Muscle layer of duodenum (tissue), 2 donors: ENCODE results near the gene CYP17A1.
"Not testable (repeated sequence)": the region's sequence is repeated elsewhere in the genome, so short reads cannot be mapped to it uniquely, and the experiment has no call there.

ENCODE experiments used
- H3K27ac ChIP-seq: one replicate; pipeline ENCODE4 v1.7.0; 2013; ENCODE audit warnings: mild to moderate bottlenecking, low read length
- H3K27me3 ChIP-seq: one replicate; pipeline ENCODE4 v1.7.0; 2013; ENCODE audit warnings: low read depth, mild to moderate bottlenecking, control low read depth, low read length
- H3K36me3 ChIP-seq, 2 donors: one replicate each; pipeline ENCODE4 v1.7.0; 2013; ENCODE audit warnings: low read length in 2 of 2, control low read depth in 1 of 2, mild to moderate bottlenecking in 1 of 2; ENCODE audit not compliant: insufficient read depth in 2 of 2, control insufficient read depth in 1 of 2
- H3K4me1 ChIP-seq, 2 donors: one replicate each; pipeline ENCODE4 v1.7.0; 2013; ENCODE audit warnings: low read length in 2 of 2, mild to moderate bottlenecking in 2 of 2, control low read depth in 1 of 2, moderate library complexity in 1 of 2; ENCODE audit not compliant: insufficient read depth in 2 of 2, control insufficient read depth in 1 of 2
- H3K4me3 ChIP-seq, 2 donors: one replicate each; pipeline ENCODE4 v1.7.0; 2013; ENCODE audit warnings: low read length in 2 of 2, low read depth in 1 of 2, mild to moderate bottlenecking in 1 of 2
- H3K9me3 ChIP-seq, 2 donors: one replicate each; pipeline ENCODE4 v1.7.0; 2013; ENCODE audit warnings: low read length in 2 of 2, control low read depth in 1 of 2, mild to moderate bottlenecking in 1 of 2; ENCODE audit not compliant: control insufficient read depth in 1 of 2
- donor health status: healthy.

The CYP17A1 gene

GRCh38 chr10:102832987-102833386 lies 4.2 kb downstream of the CYP17A1 start:
- no peaks in the 10 kb centered on the region for H3K4me1 ChIP-seq
- H3K27ac ChIP-seq = no peak overlapping the region

GRCh38 chr10:102832248-102832647 lies 5.0 kb downstream of the CYP17A1 start:
- Histone ChIP-seq H3K4me3 (no peak overlapping the region), H3K27ac (no peak overlapping the region), H3K4me1 (no peaks in the 10 kb centered on the region), H3K9me3 (no peaks in the 10 kb centered on the region), H3K27me3 (no peaks in the 10 kb centered on the region), H3K36me3 (no peaks in the 10 kb centered on the region)

More at GRCh38 chr10:102832987-102833386, 4.2 kb downstream of the CYP17A1 start:
- H3K27me3 ChIP-seq = no peaks in the 10 kb centered on the region
- H3K9me3 ChIP-seq = no peaks in the 10 kb centered on the region
- H3K36me3 ChIP-seq = no peaks in the 10 kb centered on the region
- no peak overlapping the region for H3K4me3 ChIP-seq

GRCh38 chr10:102831322-102832071 lies 5.7 kb downstream of the CYP17A1 start:
- Histone ChIP-seq H3K4me1 (no peaks in the 10 kb centered on the region), H3K36me3 (no peaks in the 10 kb centered on the region), H3K27me3 (no peaks in the 10 kb centered on the region), H3K4me3 (no peak overlapping the region), H3K9me3 (no peaks in the 10 kb centered on the region), H3K27ac (no peak overlapping the region)

- H3K36me3 ChIP-seq = no peaks in the 10 kb centered on the region
- H3K9me3 ChIP-seq = no peaks in the 10 kb centered on the region
- no peak overlapping the region for H3K4me3 ChIP-seq
- H3K27ac ChIP-seq = no peak overlapping the region
- no peaks in the 10 kb centered on the region for H3K27me3 ChIP-seq
- no peaks in the 10 kb centered on the region for H3K4me1 ChIP-seq
These were observed 9.6 kb downstream of the CYP17A1 start for GRCh38 chr10:102827597-102827975.

- Histone ChIP-seq H3K4me1 (no peaks in the 10 kb centered on the region), H3K27ac (no peak overlapping the region), H3K9me3 (no peaks in the 10 kb centered on the region)
These were observed 10.9 kb downstream of the CYP17A1 start for GRCh38 chr10:102826148-102826796.

GRCh38 chr10:102824664-102825063 lies 12.5 kb downstream of the CYP17A1 start:
- no peaks in the 10 kb centered on the region for H3K9me3 ChIP-seq
- no peaks in the 10 kb centered on the region for H3K4me1 ChIP-seq
- no peak overlapping the region for H3K4me3 ChIP-seq

More at GRCh38 chr10:102826148-102826796, 10.9 kb downstream of the CYP17A1 start:
- Histone ChIP-seq H3K36me3 (no peaks in the 10 kb centered on the region), H3K4me3 (no peak overlapping the region), H3K27me3 (no peaks in the 10 kb centered on the region)

GRCh38 chr10:102822222-102822621 lies 15.0 kb downstream of the CYP17A1 start:
- no peaks in the 10 kb centered on the region for H3K27me3 ChIP-seq

More at GRCh38 chr10:102824664-102825063, 12.5 kb downstream of the CYP17A1 start:
- no peaks in the 10 kb centered on the region for H3K27me3 ChIP-seq
- H3K27ac ChIP-seq = no peak overlapping the region
- no peaks in the 10 kb centered on the region for H3K36me3 ChIP-seq

GRCh38 chr10:102820008-102820407 lies 17.2 kb downstream of the CYP17A1 start:
- H3K9me3 ChIP-seq, H3K27me3 ChIP-seq, H3K36me3 ChIP-seq, H3K4me3 ChIP-seq, H3K27ac ChIP-seq: not testable (repeated sequence)
- peaks cover 9 to 11% of the 10 kb centered on the region in 2 donors for H3K4me1 ChIP-seq

More at GRCh38 chr10:102822222-102822621, 15.0 kb downstream of the CYP17A1 start:
- H3K36me3 ChIP-seq = no peaks in the 10 kb centered on the region
- no peaks in the 10 kb centered on the region for H3K4me1 ChIP-seq
- H3K4me3 ChIP-seq = no peak overlapping the region
- no peak overlapping the region for H3K27ac ChIP-seq
- no peaks in the 10 kb centered on the region for H3K9me3 ChIP-seq

- Histone ChIP-seq H3K27me3 (no peaks in the 10 kb centered on the region), H3K4me1 (peaks cover 12 to 14% of the 10 kb centered on the region in 2 donors), H3K9me3 (no peaks in the 10 kb centered on the region), H3K4me3 (no peak overlapping the region), H3K27ac (no peak overlapping the region), H3K36me3 (peaks cover under 1 to 8% of the 10 kb centered on the region in 2 donors)
These were observed 18.2 kb downstream of the CYP17A1 start for GRCh38 chr10:102819054-102819453.

- Histone ChIP-seq H3K9me3 (no peaks in the 10 kb centered on the region), H3K36me3 (peaks cover 18 to 27% of the 10 kb centered on the region in 2 donors), H3K4me1 (peaks cover 12 to 14% of the 10 kb centered on the region in 2 donors), H3K27ac (no peak overlapping the region), H3K27me3 (no peaks in the 10 kb centered on the region), H3K4me3 (no peak overlapping the region)
These were observed 20.0 kb downstream of the CYP17A1 start for GRCh38 chr10:102817175-102817574.

- Histone ChIP-seq H3K4me3 (peak overlapping the region in 1 of 2 donors; percentile 24), H3K9me3 (no peaks in the 10 kb centered on the region), H3K4me1 (peaks cover 12 to 14% of the 10 kb centered on the region in 2 donors), H3K27ac (peak overlapping the region; percentile 90), H3K27me3 (no peaks in the 10 kb centered on the region), H3K36me3 (peaks cover 18 to 39% of the 10 kb centered on the region in 2 donors)
These were observed 21.2 kb downstream of the CYP17A1 start for GRCh38 chr10:102815790-102816549.
